H1 (cell line): ENCODE data around the gene PPIL6. TPM values are rescaled to one million over a fixed set of nuclear protein-coding genes. Genes with fewer than 3 reads are reported as not detected.

Source experiments
- CBX5 ChIP-seq: fragments of 300-800, 300-1000 bp; sonication (generic); IDR thresholded peaks from 2 replicates; pipeline ENCODE4 v1.7.1; 2016; ENCODE audit warnings: antibody characterized with exemption, low read length, low read depth
- GABPA ChIP-seq: IDR thresholded peaks from 2 replicates; pipeline ENCODE4 v1.6.1; 2011; ENCODE audit warnings: mild to moderate bottlenecking, low read length, moderate library complexity, borderline replicate concordance; ENCODE audit not compliant: insufficient read depth
- polyA plus RNA-seq, 7 experiments: library from polyadenylated mRNA; depleted of rRNA in 3 of 7; stranded (reverse) in 5 of 7; unstranded in 2 of 7; fragments of >200 nt in 5 of 7; fragments of 200-250 nt in 2 of 7; gene quantifications; 1 replicate in 5 of 7; 2 replicates in 1 of 7; 4 replicates in 1 of 7; pipeline versions ENCODE4 v1.2.1 to v1.2.3, GENCODE V29; 2011 to 2013; ENCODE audit warnings: missing spikeins in 2 of 7, mixed read lengths in 2 of 7
- total RNA-seq: library from RNA; stranded (reverse); fragmentation: NEBNext Ultra II Directional; extraction: Animal tissue kit (Norgen Biotek cat#: 25700); gene quantifications from 2 replicates; pipeline ENCODE4 v1.2.1, GENCODE V29; 2021

PPIL6 gene
- total and polyA plus RNA-seq, 2 of the 8 experiments (the other 6 are each of a cell fraction or from before 2014, with no cell fraction given) = 0.42 to 1.3 TPM

DNA sequence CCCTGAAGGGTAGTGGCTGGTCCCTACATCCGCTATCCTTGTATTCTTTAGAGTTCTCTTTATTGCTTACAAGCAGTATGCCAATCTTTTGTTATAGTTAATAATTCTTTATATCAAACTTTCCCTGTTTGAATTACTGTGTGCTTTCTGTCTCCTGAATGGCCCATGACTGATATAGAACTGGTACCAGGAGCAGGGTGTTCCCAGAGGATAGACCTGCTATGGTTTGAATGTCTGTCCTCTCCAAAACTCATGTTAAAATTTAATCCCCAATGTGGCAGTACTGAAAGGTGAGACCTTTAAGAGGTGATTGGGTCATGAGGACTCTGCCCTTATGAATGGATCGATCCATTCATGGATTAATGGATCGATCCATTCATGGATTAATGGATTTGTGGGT lies 84.2 kb downstream of the PPIL6 start (continued):
- no peak for TF ChIP-seq GABPA
- TF ChIP-seq CBX5 = no peak
